ENCODE measurements around the gene ZFP90.
"Not testable (repeated sequence)": the region's sequence is repeated elsewhere in the genome, so short reads cannot be mapped to it uniquely, and the experiment has no call there.

ZFP90 gene

GRCh38 chr16:68538880-68539701 is at the start of gene ZFP90:
Gene ZFP90 (plus strand): TSS chr16:68539291. CDS start chr16:68539793, 502 bp downstream.
- peak; percentile 77 for DNase-seq (ENCODE audit: low read depth)

GRCh38 chr16:68490358-68490757 is 48.7 kb upstream of the ZFP90 start:
- DNase-seq (ENCODE audit: low read depth): no peak

GRCh38 chr16:68490829-68491575 is 48.1 kb upstream of the ZFP90 start:
- no peak for DNase-seq (ENCODE audit: low read depth)

- no peak for DNase-seq (ENCODE audit: low read depth)
Measured at GRCh38 chr16:68491576-68491950, 47.5 kb upstream of the ZFP90 start.

- DNase-seq (ENCODE audit: low read depth): no peak
Measured at GRCh38 chr16:68492151-68492542, 46.9 kb upstream of the ZFP90 start.

GRCh38 chr16:68492543-68493411 is 46.3 kb upstream of the ZFP90 start:
- DNase-seq (ENCODE audit: low read depth): no peak

GRCh38 chr16:68493412-68494070 is 45.5 kb upstream of the ZFP90 start:
- no peak for DNase-seq (ENCODE audit: low read depth)

GRCh38 chr16:68494261-68494660 is 44.8 kb upstream of the ZFP90 start:
- DNase-seq (ENCODE audit: low read depth): not testable (repeated sequence)

- DNase-seq (ENCODE audit: low read depth): no peak
Measured at GRCh38 chr16:68496689-68497088, 42.4 kb upstream of the ZFP90 start.

GRCh38 chr16:68499006-68499405 is 40.1 kb upstream of the ZFP90 start:
- no peak for DNase-seq (ENCODE audit: low read depth)

- no peak for DNase-seq (ENCODE audit: low read depth)
Measured at GRCh38 chr16:68503334-68503733, 35.8 kb upstream of the ZFP90 start.

- DNase-seq (ENCODE audit: low read depth): no peak
Measured at GRCh38 chr16:68504066-68504465, 35.0 kb upstream of the ZFP90 start.

GRCh38 chr16:68506331-68507053 is 32.6 kb upstream of the ZFP90 start:
- DNase-seq (ENCODE audit: low read depth): no peak

GRCh38 chr16:68508013-68508412 is 31.1 kb upstream of the ZFP90 start:
- no peak for DNase-seq (ENCODE audit: low read depth)

- DNase-seq (ENCODE audit: low read depth): no peak
Measured at GRCh38 chr16:68508641-68509240, 30.4 kb upstream of the ZFP90 start.

- DNase-seq (ENCODE audit: low read depth): no peak
Measured at GRCh38 chr16:68509381-68509780, 29.7 kb upstream of the ZFP90 start.

- no peak for DNase-seq (ENCODE audit: low read depth)
Measured at GRCh38 chr16:68510775-68511174, 28.3 kb upstream of the ZFP90 start.

GRCh38 chr16:68512183-68512582 is 26.9 kb upstream of the ZFP90 start:
- DNase-seq (ENCODE audit: low read depth): no peak

- DNase-seq (ENCODE audit: low read depth): no peak
Measured at GRCh38 chr16:68512742-68513141, 26.3 kb upstream of the ZFP90 start.

- no peak for DNase-seq (ENCODE audit: low read depth)
Measured at GRCh38 chr16:68514511-68514910, 24.6 kb upstream of the ZFP90 start.

Data from stimulated activated CD8-positive, alpha-beta memory T cell treated with anti-CD3 and anti-CD28 coated beads, Interleukin-12 subunit alpha, Interleukin-12 subunit beta, amount 100 ng/mL, for 4 hours (primary cell).